B cell (primary cell): ENCODE data around the gene KRT39.

Source experiments
- CTCF ChIP-seq: fragments of 200-600 bp; IDR thresholded peaks from one replicate; pipeline ENCODE4 v1.8.0; 2022; ENCODE audit warnings: antibody characterized with exemption, mild to moderate bottlenecking
- EZH2 ChIP-seq: IDR thresholded peaks from 2 replicates; pipeline ENCODE4 v1.6.1; 2012; ENCODE audit warnings: borderline replicate concordance, low read depth, mild to moderate bottlenecking, moderate library complexity, low read length; ENCODE audit not compliant: insufficient read depth, poor library complexity, severe bottlenecking

DNA sequence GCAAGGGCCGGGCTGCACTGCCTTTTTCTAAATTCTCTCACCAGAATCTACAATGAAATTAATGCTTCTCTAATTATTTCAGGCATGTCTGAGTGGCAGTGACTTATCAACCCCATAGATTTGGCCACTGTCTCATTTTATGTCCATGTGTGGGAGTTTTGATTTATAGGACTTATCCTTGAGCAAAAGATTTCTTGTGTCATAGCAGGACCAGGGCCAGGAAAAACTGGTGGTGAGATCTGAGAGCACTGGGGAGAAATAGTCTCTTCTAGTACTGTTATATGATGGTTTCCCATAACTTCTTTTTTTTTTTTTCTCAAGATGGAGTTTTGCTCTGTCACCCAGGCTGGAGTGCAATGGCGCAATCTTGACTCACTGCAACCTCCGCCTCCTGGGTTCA is 27.8 kb downstream of the KRT39 start:
- TF ChIP-seq CTCF (no peak), EZH2 (no peak)
